HG03103 (cell line): ENCODE results near the gene PCED1B.

ENCODE experiments used
- ATAC-seq: cut with Tn5 transposase; IDR thresholded peaks from one replicate; pipeline ENCODE4 v1.9.1; 2021; ENCODE audit warnings: low read depth; ENCODE audit not compliant: unreplicated experiment

The PCED1B gene

GRCh38 chr12:47087088-47087688 lies 7.8 kb downstream of the PCED1B start:
- no peak for ATAC-seq

- no peak for ATAC-seq
These were observed 8.9 kb downstream of the PCED1B start for GRCh38 chr12:47088021-47088944.

- no peak for ATAC-seq
These were observed 11.6 kb downstream of the PCED1B start for GRCh38 chr12:47091009-47091408.

- ATAC-seq = no peak
These were observed 15.4 kb downstream of the PCED1B start for GRCh38 chr12:47094804-47095203.

- no peak for ATAC-seq
These were observed 16.2 kb downstream of the PCED1B start for GRCh38 chr12:47095446-47096236.

GRCh38 chr12:47097276-47097896 lies 18.0 kb downstream of the PCED1B start:
- ATAC-seq = no peak

GRCh38 chr12:47098099-47098498 lies 18.7 kb downstream of the PCED1B start:
- no peak for ATAC-seq

GRCh38 chr12:47099610-47100009 lies 20.2 kb downstream of the PCED1B start:
- no peak for ATAC-seq

GRCh38 chr12:47100160-47100559 lies 20.7 kb downstream of the PCED1B start:
- no peak for ATAC-seq

GRCh38 chr12:47102406-47102805 lies 23.0 kb downstream of the PCED1B start:
- ATAC-seq = no peak

- no peak for ATAC-seq
These were observed 23.6 kb downstream of the PCED1B start for GRCh38 chr12:47102845-47103651.

- no peak for ATAC-seq
These were observed 26.7 kb downstream of the PCED1B start for GRCh38 chr12:47105914-47106674.

- no peak for ATAC-seq
These were observed 28.0 kb downstream of the PCED1B start for GRCh38 chr12:47107446-47107845.

- ATAC-seq = no peak
These were observed 28.5 kb downstream of the PCED1B start for GRCh38 chr12:47107926-47108325.

GRCh38 chr12:47110011-47110541 lies 30.7 kb downstream of the PCED1B start:
- ATAC-seq = no peak

- no peak for ATAC-seq
These were observed 31.4 kb downstream of the PCED1B start for GRCh38 chr12:47110718-47111391.

- no peak for ATAC-seq
These were observed 32.0 kb downstream of the PCED1B start for GRCh38 chr12:47111392-47111778.

GRCh38 chr12:47111854-47112253 lies 32.4 kb downstream of the PCED1B start:
- no peak for ATAC-seq
